NCI-H1092 (cell line): Measurements from ENCODE around the gene VAMP1.
"Not testable (repeated sequence)": the region's sequence is repeated elsewhere in the genome, so short reads cannot be mapped to it uniquely, and the experiment has no call there.

ENCODE experiments used
- DNase-seq: peaks from one replicate; lab custom pipeline; 2025; lab: John Stamatoyannopoulos, UW

The VAMP1 gene

DNA sequence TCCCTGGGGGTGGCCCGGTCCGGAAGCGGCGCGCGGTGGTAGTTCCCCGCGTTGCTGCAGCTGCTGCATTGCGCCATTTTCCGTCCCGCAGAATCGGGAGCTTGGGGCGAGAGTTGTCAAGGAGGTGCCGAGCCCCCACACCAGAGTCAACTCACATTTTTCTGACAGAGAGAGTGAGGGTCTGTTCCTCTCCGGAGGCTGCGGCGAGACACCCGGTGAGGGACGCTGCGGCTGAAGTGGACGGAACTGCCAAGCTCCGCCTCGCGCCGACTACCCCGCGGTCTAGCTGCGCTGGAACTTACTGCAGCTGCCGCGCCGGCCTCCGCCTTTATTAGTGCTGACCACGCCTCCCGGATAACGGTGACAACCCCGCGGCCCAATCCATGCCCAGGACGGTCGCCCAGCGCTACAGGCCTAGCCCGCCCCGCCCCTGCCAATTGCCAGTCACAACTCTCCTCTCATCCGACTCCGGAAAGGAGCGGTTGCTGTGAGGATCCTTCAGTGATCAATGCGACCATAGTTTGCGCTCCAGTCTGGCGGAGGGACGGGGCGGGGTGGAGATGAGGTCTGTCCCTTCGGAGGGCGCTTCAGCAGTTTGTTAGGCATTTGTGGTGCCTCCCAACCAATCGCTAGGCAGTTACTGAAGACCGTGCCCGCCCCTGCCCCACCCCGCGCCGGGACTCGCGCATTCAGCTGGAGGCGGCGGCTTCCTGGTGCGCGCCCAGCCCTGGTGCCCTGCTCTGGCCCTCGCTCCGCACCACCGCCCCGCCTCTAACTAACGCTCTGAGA is at the start of gene VAMP1:
Gene VAMP1 (minus strand): TSS at position 303 of the 789 bp plus-strand sequence. CDS start 146 bp downstream, at position 157.
- DNase-seq = peak; percentile 88

DNA sequence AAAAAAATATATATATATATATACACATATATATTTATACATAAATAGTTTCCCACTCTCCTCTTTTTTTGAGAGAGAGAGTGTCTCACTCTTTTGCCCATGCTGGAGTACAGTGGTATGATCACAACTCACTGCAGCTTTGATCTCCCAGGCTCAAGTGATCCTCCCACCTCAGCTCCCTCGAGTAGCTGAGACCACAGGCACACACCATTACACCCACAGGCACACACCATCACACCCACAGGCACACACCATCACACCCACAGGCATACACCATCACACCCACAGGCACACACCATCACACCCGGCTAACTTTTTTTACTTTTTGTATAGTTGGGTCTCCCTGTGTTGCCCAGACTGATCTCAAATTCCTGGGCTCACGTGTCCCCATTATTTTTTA is 49.7 kb upstream of the VAMP1 start:
- no peak for DNase-seq

GRCh38 chr12:6508087-6508486 is 37.6 kb upstream of the VAMP1 start:
- no peak for DNase-seq

DNA sequence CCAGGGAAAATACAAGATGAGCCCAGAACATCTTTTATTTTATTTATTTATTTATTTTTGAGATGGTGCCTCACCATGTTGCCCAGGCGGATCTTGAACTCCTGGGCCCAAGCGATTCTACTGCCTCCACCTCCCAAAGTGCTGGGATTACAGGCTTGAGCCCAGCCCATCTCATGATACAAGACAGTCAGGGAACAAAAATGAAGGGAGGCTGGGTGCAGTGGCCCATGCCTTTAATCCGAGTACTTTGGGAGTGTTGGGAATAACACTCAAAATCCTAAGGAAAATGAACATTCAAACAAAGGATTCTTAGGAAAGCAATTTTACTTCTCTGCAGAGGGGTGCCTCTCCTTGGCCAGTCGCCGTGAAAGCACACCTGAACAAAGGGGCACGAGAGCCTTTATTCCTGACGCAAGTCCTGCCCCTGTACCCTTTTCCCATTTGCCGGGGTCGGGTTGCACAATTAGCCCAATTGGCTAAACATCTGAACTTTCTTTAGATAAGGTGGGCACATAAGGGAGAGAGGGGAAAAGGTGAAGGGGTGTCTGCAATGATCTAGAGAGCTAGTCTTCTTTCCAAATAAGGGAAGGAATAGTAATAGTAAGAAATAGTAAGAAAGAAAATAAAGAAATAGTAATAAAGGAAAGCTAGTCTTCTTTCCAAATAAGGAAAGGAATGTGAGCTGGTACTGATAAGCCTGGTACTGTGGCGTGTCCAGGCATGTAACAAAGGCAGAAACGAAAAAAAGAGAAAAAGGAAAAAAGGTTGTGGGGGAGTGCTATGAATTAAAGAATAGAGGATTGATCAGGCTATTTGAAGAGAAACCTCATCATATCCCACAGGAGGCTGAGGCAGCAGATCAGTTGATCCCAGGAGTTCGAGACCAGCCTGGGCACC is 36.9 kb upstream of the VAMP1 start:
- DNase-seq = no peak

DNA sequence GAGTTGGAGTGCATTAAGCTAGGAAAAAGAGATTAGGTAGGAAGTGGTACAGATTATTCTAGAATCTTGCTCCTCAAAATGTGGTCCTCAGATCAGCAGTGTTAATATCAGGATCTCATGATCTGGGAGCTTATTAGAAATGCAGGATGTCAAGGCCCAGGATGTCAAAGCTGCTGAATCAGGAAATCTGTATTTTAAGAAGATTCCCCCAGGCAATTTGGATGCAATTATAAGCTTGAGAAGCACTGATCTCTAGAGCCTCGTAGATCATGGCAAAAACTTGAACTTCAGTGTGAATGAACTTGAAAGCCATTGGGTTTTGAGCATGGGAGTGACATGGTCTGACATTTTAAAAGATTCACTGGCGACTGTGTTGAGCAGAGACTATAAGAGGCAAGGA is 30.0 kb upstream of the VAMP1 start:
- DNase-seq = no peak

GRCh38 chr12:6497291-6497690 is 26.8 kb upstream of the VAMP1 start:
- DNase-seq = not testable (repeated sequence)

DNA sequence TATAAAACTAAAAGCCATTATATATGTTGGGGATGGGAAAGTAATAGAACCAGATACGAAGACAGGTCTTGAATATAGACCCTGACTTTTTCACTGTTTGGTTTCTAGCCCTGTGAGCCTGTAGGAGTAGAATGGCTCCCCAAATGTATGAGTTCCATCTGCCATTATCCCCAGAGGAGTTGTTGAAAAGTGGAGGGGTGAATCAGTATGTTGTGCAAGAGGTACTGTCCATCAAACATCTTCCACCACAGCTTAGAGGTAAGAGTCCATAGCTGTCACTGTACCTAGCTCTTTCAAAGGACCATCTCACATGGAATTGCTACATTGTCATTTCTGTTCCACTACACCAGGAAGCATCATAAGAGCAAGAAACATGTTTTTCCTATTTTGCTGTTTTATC is 24.5 kb upstream of the VAMP1 start:
- no peak for DNase-seq

- DNase-seq = no peak
These were observed 23.8 kb upstream of the VAMP1 start for GRCh38 chr12:6494258-6494743.

GRCh38 chr12:6493497-6494257 is 23.2 kb upstream of the VAMP1 start, which contains the start of gene NCAPD2:
TSS of gene NCAPD2 (plus strand) at chr12:6494102. CDS start at chr12:6495099, 997 bp downstream.
- peak; percentile 96 for DNase-seq

DNA sequence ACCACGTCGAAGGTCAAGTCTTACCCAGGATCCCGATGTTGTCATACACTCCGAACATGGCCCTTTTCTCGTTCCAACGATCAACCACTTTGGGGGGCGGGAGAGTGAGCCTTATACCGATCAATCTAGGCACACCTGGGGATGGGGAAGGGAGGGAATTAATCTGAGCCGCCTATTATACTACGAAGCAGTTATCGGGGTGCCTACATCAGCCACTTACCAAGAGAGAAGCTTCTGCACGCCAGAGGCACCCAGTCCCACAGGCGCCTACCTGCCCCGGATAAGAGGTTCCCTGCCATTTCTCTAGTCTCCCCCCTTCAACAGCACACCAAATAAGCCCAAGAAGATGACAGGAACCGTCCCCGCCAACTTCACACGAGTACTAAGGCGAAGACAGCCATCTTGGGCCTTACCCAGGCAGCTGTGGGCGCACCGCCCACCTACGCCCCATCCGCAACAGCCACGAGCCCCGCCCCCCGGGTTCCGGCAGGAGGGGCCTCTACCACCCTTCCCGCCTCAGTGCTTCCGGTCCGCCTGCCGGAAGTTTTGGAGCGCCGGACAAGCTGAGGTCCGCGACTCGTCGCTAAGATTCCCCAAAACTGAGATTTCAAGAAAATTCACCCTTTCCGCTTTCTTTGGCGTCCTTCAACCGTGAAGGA is 22.5 kb upstream of the VAMP1 start, which contains the start of gene MRPL51:
Gene MRPL51 (minus strand): TSS at position 425 of the 659 bp plus-strand sequence. CDS start 126 bp downstream, at position 299.
- peak; percentile 94 for DNase-seq

DNA sequence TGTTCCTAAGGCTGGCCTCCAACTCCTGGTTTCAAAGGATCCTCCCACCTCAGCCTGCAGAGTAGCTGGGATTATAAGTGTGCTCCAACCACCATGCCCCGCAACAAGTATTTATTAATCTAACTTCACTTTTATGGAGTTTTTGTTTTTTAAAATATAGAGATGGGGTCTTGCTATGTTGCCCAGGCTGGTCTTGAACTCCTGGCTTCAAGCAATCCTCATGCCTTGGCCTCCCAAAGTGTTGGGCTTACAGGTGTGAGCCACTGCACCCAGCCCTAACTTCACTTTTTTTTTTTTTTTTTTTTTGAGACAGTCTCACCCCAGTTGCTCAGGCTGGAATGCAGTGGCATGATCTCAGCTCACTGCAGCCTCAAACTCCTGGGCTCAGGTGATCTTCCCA is 20.2 kb upstream of the VAMP1 start:
- not testable (repeated sequence) for DNase-seq

DNA sequence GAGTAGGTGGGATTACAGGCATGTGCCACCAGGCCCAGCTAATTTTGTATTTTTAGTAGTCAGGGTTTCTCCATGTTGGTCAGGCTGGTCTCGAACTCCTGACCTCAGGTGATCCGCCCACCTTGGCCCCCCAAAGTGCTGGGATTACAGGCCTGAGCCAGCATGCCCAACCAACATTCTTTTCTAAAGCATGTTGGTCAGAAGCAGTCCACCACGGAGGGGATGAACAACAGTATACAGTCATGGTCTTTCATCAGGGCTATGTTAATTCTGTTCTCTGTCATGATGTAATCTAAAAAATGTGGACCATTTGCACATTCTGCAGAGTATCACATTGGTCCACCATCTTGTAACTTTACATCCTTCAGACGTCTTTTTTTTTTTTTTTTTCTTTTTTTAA is 19.0 kb upstream of the VAMP1 start:
- DNase-seq = no peak

DNA sequence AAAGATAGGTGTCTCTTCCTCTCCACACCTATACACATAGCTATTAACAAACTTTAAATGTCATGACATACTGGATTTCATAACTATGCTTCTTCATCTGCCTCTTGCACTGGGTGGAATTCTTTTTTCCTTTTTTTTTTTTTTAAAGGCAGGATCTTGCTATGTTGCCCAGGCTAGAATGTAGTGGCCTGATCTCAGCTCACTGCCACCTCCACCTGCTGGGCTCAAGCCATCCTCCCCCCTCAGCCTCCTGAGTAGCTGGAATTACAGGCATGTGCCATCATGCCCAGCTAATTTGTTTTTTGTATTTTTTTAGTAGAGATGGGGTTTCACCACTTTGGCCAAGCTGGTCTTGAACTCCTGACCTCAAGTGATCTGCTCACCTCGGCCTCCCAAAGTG is 17.8 kb upstream of the VAMP1 start:
- no peak for DNase-seq

DNA sequence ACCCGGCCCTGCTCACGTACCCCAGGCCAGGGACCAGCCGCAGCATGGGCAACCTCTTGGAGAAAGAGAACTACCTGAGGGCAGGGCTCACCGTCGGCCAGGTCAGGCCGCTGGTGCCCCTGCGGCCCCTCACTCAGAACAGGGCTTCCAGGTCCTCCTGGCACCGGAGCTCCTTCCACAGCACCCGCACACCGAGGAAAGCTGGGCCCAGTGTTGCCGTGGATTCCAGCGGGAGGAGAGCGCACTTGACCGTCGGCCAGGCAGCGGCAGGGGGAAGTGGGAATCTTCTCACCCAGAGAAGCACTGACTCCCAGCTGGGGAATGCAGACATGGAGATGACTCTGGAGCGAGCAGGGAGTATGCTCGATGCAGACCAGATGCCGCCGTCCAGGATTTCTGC is 7.9 kb upstream of the VAMP1 start:
- DNase-seq = no peak

GRCh38 chr12:6477601-6478377 is 7.3 kb upstream of the VAMP1 start:
- not testable (repeated sequence) for DNase-seq

DNA sequence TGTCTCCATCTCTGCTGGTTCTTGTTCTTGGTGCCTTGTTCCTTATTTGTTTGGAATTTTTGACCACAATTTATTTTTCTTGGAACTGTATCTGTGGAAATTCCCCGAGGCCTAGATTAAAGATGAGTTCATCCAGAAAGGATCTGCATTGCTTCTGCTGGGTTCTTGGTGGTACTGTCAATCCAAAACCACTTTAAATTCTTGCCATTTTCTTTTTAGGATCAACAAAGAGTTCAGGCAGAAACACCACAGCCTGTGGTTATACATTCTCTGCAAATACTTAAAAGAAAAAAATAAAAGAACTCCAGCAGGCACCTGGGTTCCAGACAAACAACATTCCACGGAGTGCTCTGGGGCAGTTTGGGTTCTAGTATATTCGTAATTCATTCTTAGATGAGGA is 6.0 kb upstream of the VAMP1 start:
- no peak for DNase-seq

DNA sequence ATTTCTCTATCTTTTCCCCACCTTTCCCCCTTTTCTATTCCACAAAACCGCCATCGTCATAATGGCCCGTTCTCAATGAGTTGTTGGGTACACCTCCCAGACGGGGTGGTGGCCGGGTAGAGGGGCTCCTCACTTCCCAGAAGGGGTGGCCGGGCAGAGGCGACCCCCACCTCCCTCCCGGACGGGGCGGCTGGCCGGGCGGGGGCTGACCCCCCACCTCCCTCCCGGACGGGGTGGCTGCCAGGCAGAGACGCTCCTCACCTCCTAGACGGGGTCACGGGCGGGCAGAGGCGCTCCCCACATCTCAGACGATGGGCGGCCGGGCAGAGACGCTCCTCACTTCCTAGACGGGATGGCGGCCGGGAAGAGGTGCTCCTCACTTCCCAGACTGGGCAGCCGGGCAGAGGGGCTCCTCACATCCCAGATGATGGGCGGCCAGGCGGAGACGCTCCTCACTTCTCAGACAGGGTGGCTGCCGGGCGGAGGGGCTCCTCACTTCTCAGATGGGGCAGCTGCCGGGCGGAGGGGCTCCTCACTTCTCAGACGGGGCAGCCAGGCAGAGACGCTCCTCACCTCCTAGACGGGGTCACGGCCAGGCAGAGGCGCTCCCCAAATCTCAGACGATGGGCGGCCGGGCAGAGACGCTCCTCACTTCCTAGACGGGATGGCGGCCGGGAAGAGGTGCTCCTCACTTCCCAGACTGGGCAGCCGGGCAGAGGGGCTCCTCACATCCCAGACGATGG is 4.9 kb upstream of the VAMP1 start:
- DNase-seq = not testable (repeated sequence)

GRCh38 chr12:6472491-6472890 is 2.0 kb upstream of the VAMP1 start:
- no peak for DNase-seq

- DNase-seq = no peak
These were observed 1.5 kb upstream of the VAMP1 start for GRCh38 chr12:6471989-6472360.
